Left lung (tissue), 10 donors: ENCODE measurements around the gene KCTD6. TPM values are rescaled to one million over a fixed set of nuclear protein-coding genes. Genes with fewer than 3 reads are reported as not detected.

ENCODE experiments used
- ATAC-seq: fragments of 200-7000 bp; cut with Tn5 transposase; one replicate; pipeline ENCODE4 v1.9.1; 2020; ENCODE audit warnings: moderate library complexity
- DNase-seq, 4 donors: peaks; one replicate each; pipeline ENCODE4 v3.0.0-alpha.2; 2013 to 2020
- H3K27ac ChIP-seq, 2 donors: fragments of 200-600 bp; sonication (generic) in 1 of 2; one replicate each; pipeline versions ENCODE4 v1.5.0 to v1.8.0; 2020 to 2021
- H3K27me3 ChIP-seq, 2 donors: fragments of 200-600 bp; sonication (generic) in 1 of 2; one replicate each; pipeline versions ENCODE4 v1.5.0 to v1.8.0; 2020 to 2021
- H3K36me3 ChIP-seq, 2 donors: fragments of 200-600 bp; sonication (generic) in 1 of 2; one replicate each; pipeline versions ENCODE4 v1.5.0 to v1.8.0; 2020 to 2021
- H3K4me1 ChIP-seq, 2 donors: fragments of 200-600 bp; one replicate each; pipeline ENCODE4 v1.8.0; 2021
- H3K4me3 ChIP-seq, 2 donors: fragments of 200-600 bp; sonication (generic) in 1 of 2; one replicate each; pipeline versions ENCODE4 v1.5.0 to v1.8.0; 2020 to 2021; ENCODE audit warnings: mild to moderate bottlenecking in 1 of 2
- H3K9me3 ChIP-seq, 2 donors: fragments of 200-600 bp; sonication (generic) in 1 of 2; one replicate each; pipeline versions ENCODE4 v1.5.0 to v1.8.0; 2020 to 2021
- CTCF ChIP-seq, 2 donors: fragments of 200-600 bp; sonication (generic) in 1 of 2; IDR thresholded peaks; one replicate each; pipeline versions ENCODE4 v1.5.0 to v1.8.0; 2021; ENCODE audit warnings: antibody characterized with exemption in 2 of 2
- intact Hi-C, 2 donors: fragments of 100-400 bp; cut with DNase I; formaldehyde crosslinking; loops; one replicate each; pipeline versions ENCODE4 v1.11.2 to v1.14.2; 2022
- polyA plus RNA-seq, 6 donors: library from polyadenylated mRNA; unstranded; fragments of 120-200 nt; gene quantifications; one replicate each; pipeline ENCODE4 v1.2.1, GENCODE V29; 2013; ENCODE audit not compliant: insufficient read length in 6 of 6
- total RNA-seq, 2 donors: library from RNA; stranded (reverse); fragmentation: NEBNext Ultra II Directional; extraction: Animal tissue kit (Norgen Biotek cat#: 25700); gene quantifications; one replicate each; pipeline ENCODE4 v1.2.1, GENCODE V29; 2021
- donor health status: DM: no; HTN: yes; CAD: no.
- donor health status: DM: no; HTN: no; CAD: no.

KCTD6 gene
- total and polyA plus RNA-seq, 8 donors = 8.1 to 19.2 (median 16.8) TPM

DNA sequence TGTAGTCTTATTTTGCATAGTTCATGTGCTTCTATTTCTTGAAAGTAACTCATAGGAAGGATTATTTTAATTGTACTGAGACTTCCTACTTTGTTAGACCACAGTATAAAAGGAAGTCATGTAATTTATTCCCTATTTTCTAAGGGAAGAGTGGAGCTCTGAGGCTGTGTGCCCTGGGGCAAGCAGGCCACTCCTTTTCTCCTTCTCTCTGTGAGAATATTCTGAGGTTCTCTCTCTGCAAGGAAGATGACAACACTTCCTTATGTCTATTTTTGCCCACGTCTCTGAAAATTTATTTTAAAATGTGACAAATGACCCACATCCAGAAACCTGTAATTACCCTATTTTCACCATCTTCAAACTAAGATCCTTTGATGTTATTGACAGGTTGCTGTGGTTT, 11.0 kb downstream of the KCTD6 start:
- no peak for TF ChIP-seq CTCF (IDR thresholded peaks at IDR 0.05)
- Histone ChIP-seq H3K9me3 (no peaks in the 10 kb centered on the region), H3K27ac (no peak overlapping the region), H3K4me1 (peaks cover 0 to under 1% of the 10 kb centered on the region in 2 donors), H3K4me3 (no peak overlapping the region), H3K36me3 (peaks cover 0 to 23% of the 10 kb centered on the region in 2 donors), H3K27me3 (no peaks in the 10 kb centered on the region)
- ATAC-seq = no peak
- DNase-seq = no peak
- intact Hi-C loops = no loop called here

DNA sequence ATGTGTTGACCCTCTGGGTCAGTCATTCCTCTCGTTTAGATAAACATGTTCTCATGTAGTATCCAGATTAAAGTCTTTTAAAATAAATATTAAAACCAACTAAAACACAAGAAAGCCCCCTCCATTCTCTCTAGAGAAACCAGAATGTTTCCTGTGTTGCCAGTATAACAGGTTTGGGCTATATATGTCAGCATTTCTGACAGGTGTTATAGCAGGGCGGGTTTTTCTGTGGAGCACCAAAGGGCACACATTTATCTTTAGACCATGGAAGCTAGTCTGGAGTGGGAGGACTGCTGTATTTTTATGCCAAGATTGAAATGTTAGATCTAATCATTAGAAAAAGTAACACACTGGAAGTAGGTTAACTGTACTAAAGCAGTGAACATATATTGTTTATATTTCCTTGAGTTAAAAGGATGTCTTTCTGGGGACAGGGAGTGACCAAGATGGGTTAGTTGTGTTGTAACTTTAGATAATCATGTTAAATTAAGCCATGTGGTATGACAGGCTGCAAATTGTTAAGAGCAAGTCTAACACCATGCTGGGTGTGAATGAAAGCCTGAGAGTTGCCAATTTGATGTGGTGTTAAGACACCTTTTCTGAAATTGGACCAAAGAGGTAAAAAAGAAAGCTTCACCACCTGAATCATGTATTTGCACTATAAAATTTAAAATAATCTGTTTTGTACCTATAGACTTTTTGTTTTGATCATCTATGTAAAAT, 15.6 kb downstream of the KCTD6 start:
- H3K9me3 ChIP-seq = no peaks in the 10 kb centered on the region
- no peak for DNase-seq
- intact Hi-C loops = no loop called here
- no peak for ATAC-seq
- no peak for TF ChIP-seq CTCF (IDR thresholded peaks at IDR 0.05)
- H3K4me1 ChIP-seq = no peaks in the 10 kb centered on the region
- no peak overlapping the region for H3K27ac ChIP-seq
- H3K4me3 ChIP-seq = no peak overlapping the region
- H3K36me3 ChIP-seq = no peaks in the 10 kb centered on the region
- no peaks in the 10 kb centered on the region for H3K27me3 ChIP-seq

- Histone ChIP-seq H3K4me3 (no peak overlapping the region), H3K27me3 (no peaks in the 10 kb centered on the region), H3K4me1 (no peaks in the 10 kb centered on the region), H3K9me3 (no peaks in the 10 kb centered on the region), H3K36me3 (no peaks in the 10 kb centered on the region), H3K27ac (no peak overlapping the region)
- ATAC-seq (no peak), DNase-seq (no peak)
- intact Hi-C loops = no loop called here
- TF ChIP-seq CTCF (IDR thresholded peaks at IDR 0.05) = no peak
These were observed 16.5 kb downstream of the KCTD6 start for GRCh38 chr3:58508437-58508836.

DNA sequence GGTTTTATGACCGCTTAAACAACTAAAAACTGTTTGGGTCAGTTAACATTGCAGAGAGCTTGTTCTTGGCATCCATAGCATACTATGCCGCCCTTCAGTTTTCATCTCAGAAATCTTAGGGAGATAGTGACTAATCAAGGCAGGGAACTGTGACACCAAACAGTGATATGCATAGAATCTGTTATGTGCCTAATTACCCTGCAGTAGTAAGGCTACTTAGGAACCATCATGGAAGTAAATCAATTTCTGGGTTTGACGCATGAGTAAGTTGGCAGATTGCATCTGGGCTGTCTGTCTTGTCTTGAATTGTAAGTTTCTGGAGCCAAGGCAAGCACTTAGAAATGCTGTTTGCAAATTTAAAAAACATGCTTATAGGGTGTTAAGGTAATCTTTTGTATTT, 22.5 kb downstream of the KCTD6 start:
- intact Hi-C loops = no loop called here
- Histone ChIP-seq H3K36me3 (peaks cover 0 to 4% of the 10 kb centered on the region in 2 donors), H3K27ac (no peak overlapping the region), H3K27me3 (no peaks in the 10 kb centered on the region), H3K4me3 (no peak overlapping the region), H3K9me3 (no peaks in the 10 kb centered on the region), H3K4me1 (no peaks in the 10 kb centered on the region)
- no peak for TF ChIP-seq CTCF (IDR thresholded peaks at IDR 0.05)
- ATAC-seq (no peak), DNase-seq (no peak)

GRCh38 chr3:58518291-58518789, 26.4 kb downstream of the KCTD6 start:
- no peak overlapping the region for H3K27ac ChIP-seq
- intact Hi-C loops = no loop called here

More at GRCh38 chr3:58518291-58518789, 26.4 kb downstream of the KCTD6 start:
- no peak for TF ChIP-seq CTCF (IDR thresholded peaks at IDR 0.05)
- DNase-seq (no peak), ATAC-seq (no peak)
- Histone ChIP-seq H3K4me1 (no peaks in the 10 kb centered on the region), H3K4me3 (no peak overlapping the region), H3K27me3 (no peaks in the 10 kb centered on the region), H3K36me3 (peaks cover 0 to 4% of the 10 kb centered on the region in 2 donors), H3K9me3 (no peaks in the 10 kb centered on the region)
